ENCODE data around the gene MTHFD2.
"Not testable (repeated sequence)": the region's sequence is repeated elsewhere in the genome, so short reads cannot be mapped to it uniquely, and the experiment has no call there.

MTHFD2 gene

DNA sequence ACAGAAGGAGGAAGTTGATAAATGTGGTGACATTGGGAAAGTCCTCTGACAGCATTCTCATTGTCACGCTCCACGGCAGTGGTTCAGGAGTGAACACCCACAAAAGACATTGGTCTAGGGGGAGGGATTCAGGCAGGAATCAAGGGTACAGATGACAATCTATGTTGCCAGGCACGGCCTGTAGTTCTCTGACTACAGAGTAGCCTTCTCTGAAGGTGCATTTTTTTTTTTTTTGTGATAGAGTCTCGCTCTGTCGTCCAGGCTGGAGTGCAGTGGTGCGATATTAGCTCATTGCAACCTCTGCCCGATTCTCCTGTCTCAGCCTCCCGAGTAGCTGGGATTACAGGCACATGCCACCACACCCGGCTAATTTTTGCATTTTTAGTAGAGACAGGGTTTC, 12.4 kb upstream of the MTHFD2 start:
- no peaks in the 10 kb centered on the region for H3K9me3 Mint-ChIP-seq
- DNase-seq: peak; percentile 40
- no peaks in the 10 kb centered on the region for H3K36me3 Mint-ChIP-seq (ENCODE audit: low read depth)
- H3K4me3 Mint-ChIP-seq: no peak overlapping the region
- H3K27ac Mint-ChIP-seq: peak overlapping the region; percentile 89
- peaks cover 20% of the 10 kb centered on the region for H3K4me1 Mint-ChIP-seq (ENCODE audit: low read depth)
- no peaks in the 10 kb centered on the region for H3K27me3 Mint-ChIP-seq

DNA sequence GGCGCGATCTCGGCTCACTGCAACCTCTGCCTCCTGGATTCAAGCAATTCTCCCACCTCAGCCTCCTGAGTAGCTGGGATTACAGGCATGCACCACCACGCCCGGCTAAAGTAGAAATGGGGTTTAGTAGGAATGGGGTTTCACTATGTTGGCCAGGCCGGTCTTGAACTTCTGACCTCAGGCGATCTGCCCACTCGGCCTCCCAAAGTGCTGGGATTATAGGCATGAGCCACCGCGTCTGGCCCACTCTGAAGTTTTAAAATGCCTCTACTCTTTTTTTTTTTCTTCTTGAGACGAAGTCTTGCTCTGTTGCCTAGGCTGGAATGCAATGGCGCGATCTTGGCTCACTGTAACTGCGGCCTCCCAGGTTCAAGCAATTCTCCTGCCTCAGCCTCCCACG, 11.7 kb upstream of the MTHFD2 start:
- not testable (repeated sequence) for DNase-seq; H3K27me3 Mint-ChIP-seq; H3K4me3 Mint-ChIP-seq; H3K36me3 Mint-ChIP-seq (ENCODE audit: low read depth); H3K9me3 Mint-ChIP-seq
- H3K4me1 Mint-ChIP-seq (ENCODE audit: low read depth): peaks cover 17% of the 10 kb centered on the region
- peak overlapping the region; percentile 89 for H3K27ac Mint-ChIP-seq

DNA sequence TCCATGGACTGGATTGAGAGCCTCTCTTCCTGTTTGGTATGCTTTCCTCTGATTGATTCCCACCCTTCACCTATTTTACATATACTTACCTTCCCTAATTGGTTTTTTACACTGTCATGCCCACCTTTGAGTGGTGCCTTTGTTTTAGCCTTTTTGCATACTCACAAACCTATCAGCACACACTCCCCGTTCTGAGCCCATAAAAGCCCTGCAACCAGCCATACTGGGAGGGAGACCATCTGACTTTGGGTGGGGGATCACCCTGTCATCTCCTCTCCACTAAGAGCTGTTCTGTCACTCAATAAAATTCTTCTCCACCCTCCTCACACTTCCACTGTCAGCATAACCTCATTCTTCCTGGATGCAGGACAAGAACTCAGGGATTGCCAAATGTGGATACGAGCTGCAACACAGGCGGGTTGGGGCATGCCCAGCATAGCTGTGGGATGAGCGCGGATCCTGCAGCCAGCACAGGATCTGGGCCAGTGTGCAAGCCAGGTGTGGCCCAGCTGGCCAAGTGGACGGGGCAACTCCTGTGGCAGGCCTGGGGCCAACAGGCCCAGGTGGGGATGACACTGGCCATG, 10.3 kb upstream of the MTHFD2 start:
- H3K36me3 Mint-ChIP-seq (ENCODE audit: low read depth): no peaks in the 10 kb centered on the region

GRCh38 chr2:74188696-74189095, 9.7 kb upstream of the MTHFD2 start:
- H3K36me3 Mint-ChIP-seq (ENCODE audit: low read depth): no peaks in the 10 kb centered on the region
- no peaks in the 10 kb centered on the region for H3K9me3 Mint-ChIP-seq
- H3K4me3 Mint-ChIP-seq: no peak overlapping the region
- H3K27me3 Mint-ChIP-seq: no peaks in the 10 kb centered on the region
- no peak overlapping the region for H3K27ac Mint-ChIP-seq
- H3K4me1 Mint-ChIP-seq (ENCODE audit: low read depth): peaks cover 13% of the 10 kb centered on the region
- DNase-seq: no peak

More for the DNA sequence above, 10.3 kb upstream of the MTHFD2 start:
- DNase-seq: no peak
- H3K4me1 Mint-ChIP-seq (ENCODE audit: low read depth): peaks cover 13% of the 10 kb centered on the region
- H3K4me3 Mint-ChIP-seq: no peak overlapping the region
- H3K27me3 Mint-ChIP-seq: no peaks in the 10 kb centered on the region
- H3K9me3 Mint-ChIP-seq: no peaks in the 10 kb centered on the region
- H3K27ac Mint-ChIP-seq: no peak overlapping the region

DNA sequence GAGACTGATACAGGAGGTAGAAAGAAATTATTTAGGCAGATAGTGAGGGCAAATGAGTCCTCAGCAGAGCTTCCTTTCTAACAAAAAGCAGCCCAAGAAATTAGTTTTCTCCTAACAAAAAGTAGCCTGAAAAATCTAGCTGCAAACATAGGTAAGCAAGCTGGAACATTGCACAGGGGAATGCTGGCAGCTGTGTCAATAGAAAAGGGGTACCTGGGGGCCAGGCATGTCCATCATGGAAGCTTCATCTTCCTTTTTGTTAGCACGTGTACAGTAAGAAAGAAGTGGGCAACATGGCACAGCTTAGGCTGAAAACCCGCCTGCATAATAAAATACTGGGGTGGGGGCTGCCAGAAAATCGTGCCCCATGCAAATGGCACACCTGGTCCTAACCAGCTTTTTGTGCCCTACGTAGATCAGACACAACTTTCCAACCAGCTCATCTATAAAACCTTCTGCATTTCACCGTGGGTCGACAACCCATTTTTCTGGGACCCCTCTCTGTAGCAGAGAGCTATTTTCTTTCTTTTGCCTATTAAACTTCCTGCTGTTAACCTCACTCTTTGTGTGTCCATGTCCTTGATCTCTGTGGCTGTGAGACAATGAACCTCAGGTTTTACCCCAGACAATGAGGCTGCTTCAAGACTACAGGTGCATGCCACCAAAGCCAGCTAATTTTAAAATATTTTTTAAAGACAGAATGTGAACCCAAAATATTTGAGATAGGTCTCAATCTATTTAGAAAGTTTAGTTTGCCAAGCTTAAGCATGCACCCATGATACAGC, 6.6 kb upstream of the MTHFD2 start:
- Mint-ChIP-seq H3K4me3 (no peak overlapping the region), H3K9me3 (no peaks in the 10 kb centered on the region), H3K4me1 (ENCODE audit: low read depth) (no peaks in the 10 kb centered on the region), H3K36me3 (ENCODE audit: low read depth) (no peaks in the 10 kb centered on the region), H3K27ac (no peak overlapping the region), H3K27me3 (no peaks in the 10 kb centered on the region)
- no peak for DNase-seq

- H3K27ac Mint-ChIP-seq: no peak overlapping the region
- no peak for DNase-seq
- H3K4me3 Mint-ChIP-seq: no peak overlapping the region
- H3K9me3 Mint-ChIP-seq: peaks cover 4% of the 10 kb centered on the region
- peaks cover 14% of the 10 kb centered on the region for H3K4me1 Mint-ChIP-seq (ENCODE audit: low read depth)
- H3K36me3 Mint-ChIP-seq (ENCODE audit: low read depth): peaks cover 12% of the 10 kb centered on the region
- no peaks in the 10 kb centered on the region for H3K27me3 Mint-ChIP-seq
Observed at GRCh38 chr2:74194799-74195198, 3.6 kb upstream of the MTHFD2 start.

- Mint-ChIP-seq H3K4me1 (ENCODE audit: low read depth) (peaks cover 32% of the 10 kb centered on the region), H3K27ac (peak overlapping the region; percentile 67), H3K9me3 (peaks cover 4% of the 10 kb centered on the region), H3K4me3 (no peak overlapping the region), H3K27me3 (no peaks in the 10 kb centered on the region), H3K36me3 (ENCODE audit: low read depth) (peaks cover 34% of the 10 kb centered on the region)
- DNase-seq: no peak
Observed at GRCh38 chr2:74197049-74197448, 1.4 kb upstream of the MTHFD2 start.

DNA sequence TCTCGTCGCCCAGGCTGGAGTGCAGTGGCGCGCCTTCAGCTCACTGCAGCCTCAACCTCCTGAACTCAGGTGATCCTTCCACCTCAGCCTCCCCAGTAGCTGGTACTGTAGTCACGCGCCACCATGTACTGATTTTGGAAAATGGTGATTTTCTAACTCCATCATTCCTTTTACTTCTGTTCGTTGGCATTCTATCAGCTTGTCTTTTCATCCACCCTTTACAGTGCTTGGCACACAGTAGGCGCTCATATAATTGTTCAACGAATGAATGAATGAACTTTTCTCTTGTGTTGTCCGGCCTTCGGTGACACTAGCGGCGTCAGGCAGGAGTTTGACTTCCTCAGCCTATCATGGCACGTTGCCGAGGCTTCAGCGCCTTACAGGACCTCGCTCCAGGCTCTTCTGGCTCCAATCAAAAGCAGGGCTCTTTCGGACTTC, 373 bp upstream of the MTHFD2 start:
- Mint-ChIP-seq H3K27ac (peak overlapping the region; percentile 99), H3K9me3 (peaks cover 4% of the 10 kb centered on the region), H3K4me1 (ENCODE audit: low read depth) (peaks cover 40% of the 10 kb centered on the region), H3K4me3 (peak overlapping the region; percentile 90), H3K36me3 (ENCODE audit: low read depth) (peaks cover 43% of the 10 kb centered on the region), H3K27me3 (no peaks in the 10 kb centered on the region)
- no peak for DNase-seq

DNA sequence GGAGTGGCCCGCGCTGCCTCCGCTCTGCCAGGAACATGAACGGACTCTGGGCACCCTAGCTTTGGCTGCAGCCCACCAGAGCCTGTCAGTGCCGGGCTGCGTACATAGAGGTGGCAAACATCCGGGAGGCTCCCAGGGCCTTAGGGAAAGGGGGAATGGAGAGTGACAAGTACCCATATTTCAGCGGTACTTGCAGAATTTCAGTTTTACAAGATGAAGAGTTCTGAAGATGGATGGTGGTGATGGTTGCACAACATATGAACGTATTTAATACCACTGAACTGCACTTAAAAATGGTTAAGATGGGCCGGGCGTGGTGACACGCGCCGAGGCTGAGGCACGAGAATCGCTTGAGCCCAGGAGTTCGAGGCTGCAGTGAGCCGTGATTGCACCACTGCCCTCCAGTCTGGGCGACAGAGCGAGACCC, 873 bp downstream of the MTHFD2 start:
- no peak for DNase-seq

DNA sequence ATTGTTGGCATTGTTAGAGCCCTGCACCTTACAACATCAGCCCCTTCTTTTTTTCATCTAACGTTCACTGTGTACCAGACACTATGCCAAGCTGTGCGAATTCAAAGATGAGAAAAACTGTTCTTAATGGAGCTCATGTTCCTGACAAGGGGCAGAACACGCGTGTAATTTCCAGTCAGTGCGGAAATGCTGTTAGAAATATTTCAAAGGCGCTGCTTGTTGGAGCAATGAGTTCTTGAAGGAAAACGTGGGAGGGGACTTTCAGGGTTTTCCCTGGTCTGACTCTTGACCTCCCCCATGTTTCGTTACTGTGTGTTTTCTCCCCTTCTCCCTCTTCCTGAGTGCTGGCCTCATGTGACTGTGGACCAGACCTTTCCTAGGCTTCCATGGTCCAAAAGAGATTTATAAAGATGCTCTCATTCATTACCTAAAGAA, 1.5 kb downstream of the MTHFD2 start:
- H3K27me3 Mint-ChIP-seq: no peaks in the 10 kb centered on the region
- H3K9me3 Mint-ChIP-seq: peaks cover 4% of the 10 kb centered on the region
- peak overlapping the region; percentile 90 for H3K4me3 Mint-ChIP-seq
- H3K4me1 Mint-ChIP-seq (ENCODE audit: low read depth): peaks cover 57% of the 10 kb centered on the region
- DNase-seq: peak; percentile 44
- H3K36me3 Mint-ChIP-seq (ENCODE audit: low read depth): peaks cover 62% of the 10 kb centered on the region
- H3K27ac Mint-ChIP-seq: peak overlapping the region; percentile 99

More for the DNA sequence above, 873 bp downstream of the MTHFD2 start:
- H3K27me3 Mint-ChIP-seq: no peaks in the 10 kb centered on the region
- peaks cover 51% of the 10 kb centered on the region for H3K4me1 Mint-ChIP-seq (ENCODE audit: low read depth)
- H3K4me3 Mint-ChIP-seq: peak overlapping the region; percentile 90
- peak overlapping the region; percentile 99 for H3K27ac Mint-ChIP-seq
- peaks cover 4% of the 10 kb centered on the region for H3K9me3 Mint-ChIP-seq
- peaks cover 56% of the 10 kb centered on the region for H3K36me3 Mint-ChIP-seq (ENCODE audit: low read depth)

- Mint-ChIP-seq H3K4me1 (ENCODE audit: low read depth) (peaks cover 70% of the 10 kb centered on the region), H3K27ac (peak overlapping the region; percentile 99), H3K36me3 (ENCODE audit: low read depth) (peaks cover 75% of the 10 kb centered on the region), H3K9me3 (peaks cover 4% of the 10 kb centered on the region), H3K4me3 (peak overlapping the region; percentile 90), H3K27me3 (no peaks in the 10 kb centered on the region)
- no peak for DNase-seq
Observed at GRCh38 chr2:74201196-74201595, 2.8 kb downstream of the MTHFD2 start.

DNA sequence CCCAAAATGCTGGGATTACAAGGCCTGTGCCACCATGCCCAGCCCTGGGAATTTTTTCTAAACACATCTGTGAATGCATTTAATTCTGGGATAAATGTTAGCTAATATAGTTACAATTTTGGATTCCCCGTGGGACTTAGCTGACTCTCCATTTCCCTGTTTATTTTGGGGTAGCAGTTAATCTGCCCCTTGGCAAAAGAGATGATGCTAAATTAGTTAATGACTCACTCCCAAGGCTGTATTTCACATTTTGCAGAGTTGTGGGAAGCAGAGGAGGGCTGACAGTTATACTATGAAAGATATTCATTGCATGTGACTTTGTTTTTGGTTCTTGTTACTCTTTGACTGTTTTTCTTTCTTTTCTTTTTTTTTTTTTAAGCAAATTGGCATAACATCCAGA, 3.2 kb downstream of the MTHFD2 start:
- H3K4me3 Mint-ChIP-seq: peak overlapping the region; percentile 90
- H3K9me3 Mint-ChIP-seq: peaks cover 4% of the 10 kb centered on the region
- peaks cover 79% of the 10 kb centered on the region for H3K36me3 Mint-ChIP-seq (ENCODE audit: low read depth)
- H3K27me3 Mint-ChIP-seq: no peaks in the 10 kb centered on the region
- H3K27ac Mint-ChIP-seq: peak overlapping the region; percentile 99
- H3K4me1 Mint-ChIP-seq (ENCODE audit: low read depth): peaks cover 74% of the 10 kb centered on the region
- DNase-seq: no peak

- peak overlapping the region; percentile 71 for H3K4me3 Mint-ChIP-seq
- peak overlapping the region; percentile 97 for H3K27ac Mint-ChIP-seq
- no peaks in the 10 kb centered on the region for H3K27me3 Mint-ChIP-seq
- H3K9me3 Mint-ChIP-seq: no peaks in the 10 kb centered on the region
- H3K4me1 Mint-ChIP-seq (ENCODE audit: low read depth): peaks cover 77% of the 10 kb centered on the region
- H3K36me3 Mint-ChIP-seq (ENCODE audit: low read depth): peaks cover 99% of the 10 kb centered on the region
- no peak for DNase-seq
Observed at GRCh38 chr2:74204436-74204835, 6.0 kb downstream of the MTHFD2 start.

- Mint-ChIP-seq H3K4me3 (peak overlapping the region; percentile 71), H3K27ac (peak overlapping the region; percentile 97), H3K4me1 (ENCODE audit: low read depth) (peaks cover 79% of the 10 kb centered on the region), H3K36me3 (ENCODE audit: low read depth) (peaks cover 99% of the 10 kb centered on the region), H3K27me3 (no peaks in the 10 kb centered on the region), H3K9me3 (no peaks in the 10 kb centered on the region)
- DNase-seq: no peak
Observed at GRCh38 chr2:74205113-74205512, 6.7 kb downstream of the MTHFD2 start.

GRCh38 chr2:74205596-74205995, 7.2 kb downstream of the MTHFD2 start:
- H3K36me3 Mint-ChIP-seq (ENCODE audit: low read depth): peaks cover 99% of the 10 kb centered on the region
- H3K4me3 Mint-ChIP-seq: peak overlapping the region; percentile 71
- H3K27ac Mint-ChIP-seq: peak overlapping the region; percentile 97
- H3K27me3 Mint-ChIP-seq: no peaks in the 10 kb centered on the region
- no peak for DNase-seq
- H3K4me1 Mint-ChIP-seq (ENCODE audit: low read depth): peaks cover 75% of the 10 kb centered on the region
- H3K9me3 Mint-ChIP-seq: no peaks in the 10 kb centered on the region
